Esophagus muscularis mucosa (tissue), 4 donors: ENCODE data around the gene GPRIN1. TPM values are rescaled to one million over a fixed set of nuclear protein-coding genes. Genes with fewer than 3 reads are reported as not detected.

Source experiments
- DNase-seq: peaks from one replicate; pipeline ENCODE4 v3.0.0-alpha.2; 2017; ENCODE audit errors: extremely low spot score
- H3K27ac ChIP-seq, 4 donors: fragments of 200-600 bp; sonication (generic); replicated peaks in 1 of 4; 1 replicate in 3 of 4; 2 replicates in 1 of 4; pipeline ENCODE4 v1.5.1; 2016 to 2019; ENCODE audit warnings: mild to moderate bottlenecking in 1 of 4
- H3K27me3 ChIP-seq, 4 donors: fragments of 200-600 bp; sonication (generic); one replicate each; pipeline versions ENCODE4 v1.5.1 to v1.6.0; 2016 to 2019
- H3K36me3 ChIP-seq, 4 donors: fragments of 200-600 bp; sonication (generic); one replicate each; pipeline ENCODE4 v1.5.1; 2016 to 2019
- H3K4me1 ChIP-seq, 4 donors: fragments of 200-600 bp; sonication (generic); one replicate each; pipeline ENCODE4 v1.5.1; 2016 to 2019
- H3K4me3 ChIP-seq, 4 donors: fragments of 200-600 bp; sonication (generic); 1 replicate in 2 of 4; 2 replicates in 2 of 4; pipeline ENCODE4 v1.5.1; 2016 to 2019; ENCODE audit warnings: mild to moderate bottlenecking in 4 of 4, moderate library complexity in 1 of 4
- H3K9me3 ChIP-seq, 4 donors: fragments of 200-600 bp; sonication (generic); 1 replicate in 3 of 4; 2 replicates in 1 of 4; pipeline ENCODE4 v1.5.1; 2016 to 2019
- EP300 ChIP-seq: sonication (generic); formaldehyde crosslinking; IDR thresholded peaks from one replicate; pipeline ENCODE4 v1.6.1; 2017; ENCODE audit warnings: antibody characterized with exemption
- POLR2A ChIP-seq: fragments of 450-650 bp; IDR thresholded peaks from one replicate; pipeline ENCODE4 v1.6.1; 2017; ENCODE audit warnings: antibody characterized with exemption, moderate library complexity, mild to moderate bottlenecking, low read depth
- POLR2AphosphoS5 ChIP-seq, 2 donors: sonication (generic); formaldehyde crosslinking; IDR thresholded peaks; one replicate each; pipeline ENCODE4 v1.6.1; 2017; ENCODE audit warnings: antibody characterized with exemption in 2 of 2
- WGBS: methylation state at CpG from one replicate; pipeline ENCODE4 v1.1.5; 2018; 5-methylcytosine and 5-hydroxymethylcytosine counted together
- intact Hi-C: fragments of 100-400 bp; cut with DNase I; formaldehyde crosslinking; loops from one replicate; pipeline ENCODE4 v1.15.1; 2023
- total RNA-seq, 4 donors: library from RNA; depleted of rRNA; stranded (reverse); fragments of >200 nt; gene quantifications; one replicate each; pipeline versions ENCODE4 v1.1.0 to v1.2.1, GENCODE V29; 2016
- TF ChIP-seq, protein P1 (sequence below), 3 experiments: fragments of 200-600 bp in 2 of 3; fragments of 450-650 bp in 1 of 3; sonication (generic) in 2 of 3; IDR thresholded peaks; one replicate each; pipeline ENCODE4 v1.5.1; 2017 to 2019; ENCODE audit warnings: antibody characterized with exemption in 3 of 3, mild to moderate bottlenecking in 2 of 3, moderate library complexity in 1 of 3

Gene GPRIN1
- total RNA-seq, 4 donors from 2014 or later: 0.42 to 1.0 (median 0.95) TPM

- H3K27me3 ChIP-seq: peaks cover 6 to 86% (median 45%) of the 10 kb centered on the region in 4 donors
Observed at GRCh38 chr5:176616511-176616910, 6.6 kb upstream of the GPRIN1 start.

GRCh38 chr5:176614805-176615478, 5.0 kb upstream of the GPRIN1 start:
- TF ChIP-seq POLR2AphosphoS5 (IDR thresholded peaks at IDR 0.05) (no peak), EP300 (no peak), POLR2A (no peak)
- TF ChIP-seq, protein P1, sequence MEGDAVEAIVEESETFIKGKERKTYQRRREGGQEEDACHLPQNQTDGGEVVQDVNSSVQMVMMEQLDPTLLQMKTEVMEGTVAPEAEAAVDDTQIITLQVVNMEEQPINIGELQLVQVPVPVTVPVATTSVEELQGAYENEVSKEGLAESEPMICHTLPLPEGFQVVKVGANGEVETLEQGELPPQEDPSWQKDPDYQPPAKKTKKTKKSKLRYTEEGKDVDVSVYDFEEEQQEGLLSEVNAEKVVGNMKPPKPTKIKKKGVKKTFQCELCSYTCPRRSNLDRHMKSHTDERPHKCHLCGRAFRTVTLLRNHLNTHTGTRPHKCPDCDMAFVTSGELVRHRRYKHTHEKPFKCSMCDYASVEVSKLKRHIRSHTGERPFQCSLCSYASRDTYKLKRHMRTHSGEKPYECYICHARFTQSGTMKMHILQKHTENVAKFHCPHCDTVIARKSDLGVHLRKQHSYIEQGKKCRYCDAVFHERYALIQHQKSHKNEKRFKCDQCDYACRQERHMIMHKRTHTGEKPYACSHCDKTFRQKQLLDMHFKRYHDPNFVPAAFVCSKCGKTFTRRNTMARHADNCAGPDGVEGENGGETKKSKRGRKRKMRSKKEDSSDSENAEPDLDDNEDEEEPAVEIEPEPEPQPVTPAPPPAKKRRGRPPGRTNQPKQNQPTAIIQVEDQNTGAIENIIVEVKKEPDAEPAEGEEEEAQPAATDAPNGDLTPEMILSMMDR (IDR thresholded peaks at IDR 0.05): no peak
- intact Hi-C loops: no loop called here
- Histone ChIP-seq H3K27me3 (peaks cover 4 to 81% (median 31%) of the 10 kb centered on the region in 4 donors), H3K4me1 (peaks cover 17 to 23% (median 22%) of the 10 kb centered on the region in 4 donors), H3K9me3 (no peaks in the 10 kb centered on the region), H3K36me3 (no peaks in the 10 kb centered on the region), H3K27ac (no peak overlapping the region), H3K4me3 (no peak overlapping the region)
- 53% methylated on average over 8 of the region's 8 CpGs for WGBS
- DNase-seq: no peak

More at GRCh38 chr5:176616511-176616910, 6.6 kb upstream of the GPRIN1 start:
- Histone ChIP-seq H3K9me3 (no peaks in the 10 kb centered on the region), H3K4me1 (peaks cover 23 to 29% (median 27%) of the 10 kb centered on the region in 4 donors), H3K4me3 (no peak overlapping the region), H3K27ac (no peak overlapping the region), H3K36me3 (no peaks in the 10 kb centered on the region)
- no peak for DNase-seq
- WGBS: 67% methylated on average over 7 of the region's 7 CpGs
- intact Hi-C loops: no loop called here
- TF ChIP-seq, protein P1 (IDR thresholded peaks at IDR 0.05): no peak
- TF ChIP-seq POLR2A (no peak), POLR2AphosphoS5 (IDR thresholded peaks at IDR 0.05) (no peak), EP300 (no peak)

GRCh38 chr5:176612855-176613254, 2.9 kb upstream of the GPRIN1 start:
- Histone ChIP-seq H3K4me3 (no peak overlapping the region), H3K9me3 (no peaks in the 10 kb centered on the region), H3K36me3 (no peaks in the 10 kb centered on the region), H3K27me3 (peaks cover 0 to 78% (median 10%) of the 10 kb centered on the region in 4 donors), H3K4me1 (peaks cover 5 to 17% (median 16%) of the 10 kb centered on the region in 4 donors), H3K27ac (no peak overlapping the region)
- 45% methylated on average over 2 of the region's 2 CpGs for WGBS
- no peak for DNase-seq
- TF ChIP-seq POLR2A: no peak
- no peak for TF ChIP-seq EP300
- TF ChIP-seq POLR2AphosphoS5 (IDR thresholded peaks at IDR 0.05): no peak
- TF ChIP-seq, protein P1 (IDR thresholded peaks at IDR 0.05): no peak
- intact Hi-C loops: no loop called here

GRCh38 chr5:176612008-176612407, 2.1 kb upstream of the GPRIN1 start:
- Histone ChIP-seq H3K27ac (no peak overlapping the region), H3K9me3 (no peaks in the 10 kb centered on the region), H3K27me3 (peaks cover 0 to 70% (median 8%) of the 10 kb centered on the region in 4 donors), H3K36me3 (no peaks in the 10 kb centered on the region), H3K4me3 (no peak overlapping the region), H3K4me1 (peaks cover 5 to 17% (median 16%) of the 10 kb centered on the region in 4 donors)
- TF ChIP-seq, protein P1 (IDR thresholded peaks at IDR 0.05): no peak
- TF ChIP-seq POLR2AphosphoS5 (IDR thresholded peaks at IDR 0.05): no peak
- TF ChIP-seq POLR2A: no peak
- no peak for TF ChIP-seq EP300
- 80% methylated on average over 6 of the region's 6 CpGs for WGBS
- DNase-seq: no peak
- intact Hi-C loops: no loop called here
